GM19023 (cell line): ENCODE data around the gene ROR2.

Experiments used
- ATAC-seq: cut with Tn5 transposase; IDR thresholded peaks from one replicate; pipeline ENCODE4 v1.9.1; 2021; ENCODE audit warnings: mild to moderate bottlenecking, moderate library complexity; ENCODE audit not compliant: unreplicated experiment

Gene ROR2

GRCh38 chr9:91757782-91758181 is 192.2 kb downstream of the ROR2 start:
- ATAC-seq, result no peak

GRCh38 chr9:91756510-91756780 is 193.6 kb downstream of the ROR2 start:
- no peak for ATAC-seq

- no peak for ATAC-seq
Observed at GRCh38 chr9:91755761-91756509, 194.1 kb downstream of the ROR2 start.

- ATAC-seq, result no peak
Observed at GRCh38 chr9:91753711-91754110, 196.3 kb downstream of the ROR2 start.

- no peak for ATAC-seq
Observed at GRCh38 chr9:91751922-91752321, 198.1 kb downstream of the ROR2 start.

- ATAC-seq, result no peak
Observed at GRCh38 chr9:91750343-91750742, 199.7 kb downstream of the ROR2 start.

- no peak for ATAC-seq
Observed at GRCh38 chr9:91746904-91747303, 203.1 kb downstream of the ROR2 start.

GRCh38 chr9:91746357-91746756 is 203.7 kb downstream of the ROR2 start:
- ATAC-seq, result no peak

GRCh38 chr9:91744114-91744513 is 205.9 kb downstream of the ROR2 start:
- ATAC-seq, result no peak

- no peak for ATAC-seq
Observed at GRCh38 chr9:91741522-91741921, 208.5 kb downstream of the ROR2 start.

- ATAC-seq, result no peak
Observed at GRCh38 chr9:91740701-91741100, 209.3 kb downstream of the ROR2 start.

- ATAC-seq, result no peak
Observed at GRCh38 chr9:91736898-91737601, 213.0 kb downstream of the ROR2 start.

- no peak for ATAC-seq
Observed at GRCh38 chr9:91736311-91736710, 213.7 kb downstream of the ROR2 start.

GRCh38 chr9:91735049-91735448 is 215.0 kb downstream of the ROR2 start:
- ATAC-seq, result no peak

GRCh38 chr9:91734371-91734981 is 215.6 kb downstream of the ROR2 start:
- no peak for ATAC-seq

- no peak for ATAC-seq
Observed at GRCh38 chr9:91733006-91733624, 216.9 kb downstream of the ROR2 start.

- no peak for ATAC-seq
Observed at GRCh38 chr9:91732187-91733005, 217.6 kb downstream of the ROR2 start.

- no peak for ATAC-seq
Observed at GRCh38 chr9:91730806-91731205, 219.2 kb downstream of the ROR2 start.

GRCh38 chr9:91729558-91729842 is 220.5 kb downstream of the ROR2 start:
- ATAC-seq, result no peak

- no peak for ATAC-seq
Observed at GRCh38 chr9:91727972-91728371, 222.1 kb downstream of the ROR2 start.

GRCh38 chr9:91727316-91727861 is 222.6 kb downstream of the ROR2 start:
- no peak for ATAC-seq
